Caco-2 (cell line): ENCODE data around the gene FOXS1. TPM values are rescaled to one million over a fixed set of nuclear protein-coding genes. Genes with fewer than 3 reads are reported as not detected.

ENCODE experiments used
- BruUV-seq: library from RNA; stranded (reverse); fragments of 400-500 nt; replicated peaks from 2 replicates; lab custom pipeline; 2021; lab: Mats Ljungman, UMichigan
- CTCF ChIA-PET: fragments of 300-600 bp; sonication (Branson Sonifier 250); formaldehyde crosslinking; loops from one replicate; lab custom pipeline; 2022; ENCODE audit warnings: antibody characterized with exemption; lab: Charles Lee
- POLR2A ChIA-PET: fragments of 300-600 bp; sonication (Branson Sonifier 250); formaldehyde crosslinking; loops from one replicate; lab custom pipeline; 2022; ENCODE audit warnings: antibody characterized with exemption; lab: Charles Lee
- DNase-seq, 2 experiments: peaks; one replicate each; pipeline versions ENCODE4 v3.0.0 to v3.0.0-alpha.2; 2020 to 2022
- H3K27me3 ChIP-seq: replicated peaks from 2 replicates; pipeline ENCODE4 v1.6.0; 2011; ENCODE audit warnings: low read length; ENCODE audit not compliant: control insufficient read depth, insufficient read depth
- H3K36me3 ChIP-seq: 2 replicates; pipeline ENCODE4 v1.5.1; 2011; ENCODE audit warnings: low read length; ENCODE audit not compliant: control insufficient read depth, insufficient read depth
- H3K4me1 ChIP-seq: fragments of 250-450 bp; sonication (Bioruptor Pico); 2 replicates; pipeline ENCODE4 v1.5.1; 2020; ENCODE audit warnings: mild to moderate bottlenecking
- H3K4me3 ChIP-seq: 2 replicates; pipeline ENCODE4 v1.5.1; 2011; ENCODE audit warnings: low read depth, mild to moderate bottlenecking, control low read depth, low read length
- H3K9me3 ChIP-seq: fragments of 250-450 bp; sonication (Bioruptor Pico); 2 replicates; pipeline ENCODE4 v1.5.1; 2020; ENCODE audit warnings: mild to moderate bottlenecking, moderate library complexity
- H3K27ac Mint-ChIP-seq: one replicate; pipeline ENCODE4 v1.8.0; 2022; ENCODE audit warnings: mixed read lengths; ENCODE audit not compliant: unreplicated experiment
- H3K27me3 Mint-ChIP-seq: one replicate; pipeline ENCODE4 v1.8.0; 2022; ENCODE audit warnings: mixed read lengths; ENCODE audit not compliant: insufficient read depth, unreplicated experiment
- H3K36me3 Mint-ChIP-seq: one replicate; pipeline ENCODE4 v1.8.0; 2022; ENCODE audit warnings: mild to moderate bottlenecking, mixed read lengths; ENCODE audit not compliant: insufficient read depth, unreplicated experiment
- H3K4me1 Mint-ChIP-seq: one replicate; pipeline ENCODE4 v1.8.0; 2022; ENCODE audit warnings: low read depth, mixed read lengths; ENCODE audit not compliant: unreplicated experiment
- H3K4me3 Mint-ChIP-seq: one replicate; pipeline ENCODE4 v1.8.0; 2022; ENCODE audit warnings: mild to moderate bottlenecking, moderate library complexity, mixed read lengths; ENCODE audit not compliant: unreplicated experiment
- H3K9me3 Mint-ChIP-seq: one replicate; pipeline ENCODE4 v1.8.0; 2022; ENCODE audit warnings: mixed read lengths; ENCODE audit not compliant: unreplicated experiment
- intact Hi-C: fragments of 100-400 bp; cut with micrococcal nuclease; formaldehyde crosslinking; loops from one replicate; pipeline ENCODE4 v1.10.0; 2022; ENCODE audit not compliant: unreplicated experiment
- total RNA-seq: library from RNA; stranded (reverse); gene quantifications from 2 replicates; pipeline ENCODE4 v1.2.3, GENCODE V29; 2022
- TF ChIP-seq, protein P1 (sequence below), 2 experiments: fragments of 200-600 bp in 1 of 2; IDR thresholded peaks; 1 replicate in 1 of 2; 2 replicates in 1 of 2; pipeline versions ENCODE4 v1.5.1 to v1.8.0; 2011 to 2022; ENCODE audit warnings: antibody characterized with exemption in 1 of 2, control low read depth in 1 of 2, inconsistent platforms in 1 of 2, low read depth in 1 of 2, low read length in 1 of 2, mild to moderate bottlenecking in 1 of 2, moderate library complexity in 1 of 2; ENCODE audit not compliant: insufficient read depth in 1 of 2, severe bottlenecking in 1 of 2, unreplicated experiment in 1 of 2

The FOXS1 gene
- total RNA-seq, 1 experiment from 2014 or later = not detected

DNA sequence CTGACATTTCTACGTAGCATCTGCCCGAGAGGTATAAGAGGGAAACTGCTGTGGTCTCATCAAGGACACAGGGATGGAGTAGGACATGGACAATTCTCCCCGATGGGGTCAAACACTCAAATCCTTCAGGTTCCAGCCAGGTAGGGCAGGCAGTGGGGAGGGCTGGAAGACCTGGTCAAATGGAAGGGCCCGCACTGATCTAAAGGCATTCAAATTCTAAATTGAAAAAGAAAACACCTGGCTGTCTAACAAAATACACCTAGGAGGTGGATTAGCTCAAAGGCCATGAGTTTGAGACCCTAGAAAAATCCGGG, 16.7 kb upstream of the FOXS1 start:
- H3K4me1 Mint-ChIP-seq = peaks cover 8% of the 10 kb centered on the region
- CTCF ChIA-PET = interaction anchor here (0.6 to 1.5 kb wide), 5 partner anchors 9 to 156 kb away, joined by 3 to 11 read pairs (median 7); partner anchors contain the start of gene PDRG1
- H3K36me3 ChIP-seq = no peaks in the 10 kb centered on the region
- no peaks in the 10 kb centered on the region for H3K27me3 ChIP-seq
- BruUV-seq = no TSS peak
- peaks cover 6% of the 10 kb centered on the region for H3K36me3 Mint-ChIP-seq
- POLR2A ChIA-PET = interaction anchor here (1.0 kb wide), 1 partner anchor 9 kb away, joined by 4 read pairs; no protein-coding TSS in a partner anchor
- H3K4me1 ChIP-seq = peaks cover 16% of the 10 kb centered on the region
- no peak for DNase-seq
- H3K9me3 Mint-ChIP-seq = no peaks in the 10 kb centered on the region
- TF ChIP-seq, protein P1, sequence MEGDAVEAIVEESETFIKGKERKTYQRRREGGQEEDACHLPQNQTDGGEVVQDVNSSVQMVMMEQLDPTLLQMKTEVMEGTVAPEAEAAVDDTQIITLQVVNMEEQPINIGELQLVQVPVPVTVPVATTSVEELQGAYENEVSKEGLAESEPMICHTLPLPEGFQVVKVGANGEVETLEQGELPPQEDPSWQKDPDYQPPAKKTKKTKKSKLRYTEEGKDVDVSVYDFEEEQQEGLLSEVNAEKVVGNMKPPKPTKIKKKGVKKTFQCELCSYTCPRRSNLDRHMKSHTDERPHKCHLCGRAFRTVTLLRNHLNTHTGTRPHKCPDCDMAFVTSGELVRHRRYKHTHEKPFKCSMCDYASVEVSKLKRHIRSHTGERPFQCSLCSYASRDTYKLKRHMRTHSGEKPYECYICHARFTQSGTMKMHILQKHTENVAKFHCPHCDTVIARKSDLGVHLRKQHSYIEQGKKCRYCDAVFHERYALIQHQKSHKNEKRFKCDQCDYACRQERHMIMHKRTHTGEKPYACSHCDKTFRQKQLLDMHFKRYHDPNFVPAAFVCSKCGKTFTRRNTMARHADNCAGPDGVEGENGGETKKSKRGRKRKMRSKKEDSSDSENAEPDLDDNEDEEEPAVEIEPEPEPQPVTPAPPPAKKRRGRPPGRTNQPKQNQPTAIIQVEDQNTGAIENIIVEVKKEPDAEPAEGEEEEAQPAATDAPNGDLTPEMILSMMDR (IDR thresholded peaks at IDR 0.05; ENCODE audit: insufficient read depth in 1 of 2, low read depth in 1 of 2, low read length in 1 of 2, severe bottlenecking in 1 of 2, unreplicated experiment in 1 of 2) = no peak
- H3K27ac Mint-ChIP-seq = peak overlapping the region; percentile 5
- H3K9me3 ChIP-seq = no peaks in the 10 kb centered on the region
- H3K27me3 Mint-ChIP-seq = peaks cover 8% of the 10 kb centered on the region
- peak overlapping the region; percentile 78 for H3K4me3 Mint-ChIP-seq
- H3K4me3 ChIP-seq = peak overlapping the region; percentile 75
- intact Hi-C loops = no loop called here

GRCh38 chr20:31861385-31862156, 16.2 kb upstream of the FOXS1 start:
- Mint-ChIP-seq H3K4me3 (peak overlapping the region; percentile 78), H3K27ac (peak overlapping the region; percentile 5), H3K27me3 (peaks cover 7% of the 10 kb centered on the region), H3K4me1 (peaks cover 8% of the 10 kb centered on the region), H3K36me3 (peaks cover 6% of the 10 kb centered on the region), H3K9me3 (no peaks in the 10 kb centered on the region)
- CTCF ChIA-PET = interaction anchor here (0.6 to 1.9 kb wide), 9 partner anchors 8 to 169 kb away, joined by 3 to 11 read pairs (median 4); partner anchors contain the start of genes FOXS1 and PDRG1
- DNase-seq = peak; percentile 91
- POLR2A ChIA-PET = interaction anchor here (0.6 to 1.0 kb wide), 3 partner anchors 10 to 902 kb away, joined by 3 to 4 read pairs (median 3); partner anchors contain the start of gene PDRG1
- BruUV-seq = no TSS peak
- no peaks in the 10 kb centered on the region for H3K9me3 ChIP-seq
- no peaks in the 10 kb centered on the region for H3K27me3 ChIP-seq
- no peaks in the 10 kb centered on the region for H3K36me3 ChIP-seq
- H3K4me1 ChIP-seq = peaks cover 16% of the 10 kb centered on the region
- intact Hi-C loops = loop anchor here (1.0 to 2.0 kb wide), 3 partner anchors 9 to 91 kb away; partner anchors contain the start of genes DUSP15, PDRG1 and TTLL9
- TF ChIP-seq, protein P1 (IDR thresholded peaks at IDR 0.05; ENCODE audit: insufficient read depth in 1 of 2, low read depth in 1 of 2, low read length in 1 of 2, severe bottlenecking in 1 of 2, unreplicated experiment in 1 of 2) = no peak
- H3K4me3 ChIP-seq = peak overlapping the region; percentile 75

DNA sequence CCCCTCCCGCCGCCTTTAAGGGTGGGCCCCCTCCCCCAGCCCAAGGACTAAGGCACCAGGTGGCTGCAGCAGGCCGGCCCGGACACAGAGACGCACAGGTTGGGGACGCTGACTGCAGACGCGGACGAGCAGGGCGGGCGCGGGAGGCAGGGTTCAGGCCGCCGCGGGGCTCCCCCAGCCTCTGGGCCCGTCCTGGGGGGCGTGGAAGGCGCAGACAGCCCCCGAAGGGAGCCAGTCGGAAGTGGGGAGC, 15.7 kb upstream of the FOXS1 start:
- Mint-ChIP-seq H3K4me3 (peak overlapping the region; percentile 78), H3K4me1 (peaks cover 8% of the 10 kb centered on the region), H3K9me3 (no peaks in the 10 kb centered on the region), H3K36me3 (peaks cover 6% of the 10 kb centered on the region), H3K27ac (no peak overlapping the region), H3K27me3 (peaks cover 7% of the 10 kb centered on the region)
- Histone ChIP-seq H3K9me3 (no peaks in the 10 kb centered on the region), H3K36me3 (no peaks in the 10 kb centered on the region), H3K4me3 (peak overlapping the region; percentile 75), H3K27me3 (no peaks in the 10 kb centered on the region), H3K4me1 (peaks cover 16% of the 10 kb centered on the region)
- CTCF ChIA-PET = interaction anchor here (0.6 to 2.6 kb wide), 9 partner anchors 10 to 170 kb away, joined by 3 to 12 read pairs (median 7); partner anchors contain the start of genes FOXS1 and PDRG1
- POLR2A ChIA-PET = interaction anchor here (0.6 to 1.0 kb wide), 3 partner anchors 10 to 902 kb away, joined by 3 to 4 read pairs (median 3); partner anchors contain the start of gene PDRG1
- TF ChIP-seq, protein P1 (IDR thresholded peaks at IDR 0.05; ENCODE audit: insufficient read depth in 1 of 2, low read depth in 1 of 2, low read length in 1 of 2, severe bottlenecking in 1 of 2, unreplicated experiment in 1 of 2) = no peak
- peak in 1 of 2 experiments; percentile 67 for DNase-seq
- no TSS peak for BruUV-seq
- intact Hi-C loops = loop anchor here (1.0 to 2.0 kb wide), 3 partner anchors 9 to 92 kb away; partner anchors contain the start of genes DUSP15, PDRG1 and TTLL9
